Activated CD8-positive, alpha-beta memory T cell treated with anti-CD3 and anti-CD28 coated beads, Interleukin-2, amount 50 U/mL, for 24 hours (primary cell): ENCODE results near the gene AIFM2.
"Not testable (repeated sequence)": the region's sequence is repeated elsewhere in the genome, so short reads cannot be mapped to it uniquely, and the experiment has no call there.

ENCODE experiments used
- DNase-seq: peaks from one replicate; pipeline ENCODE4 v3.0.0-alpha.2; 2020; ENCODE audit errors: extremely low read depth

Gene AIFM2

DNA sequence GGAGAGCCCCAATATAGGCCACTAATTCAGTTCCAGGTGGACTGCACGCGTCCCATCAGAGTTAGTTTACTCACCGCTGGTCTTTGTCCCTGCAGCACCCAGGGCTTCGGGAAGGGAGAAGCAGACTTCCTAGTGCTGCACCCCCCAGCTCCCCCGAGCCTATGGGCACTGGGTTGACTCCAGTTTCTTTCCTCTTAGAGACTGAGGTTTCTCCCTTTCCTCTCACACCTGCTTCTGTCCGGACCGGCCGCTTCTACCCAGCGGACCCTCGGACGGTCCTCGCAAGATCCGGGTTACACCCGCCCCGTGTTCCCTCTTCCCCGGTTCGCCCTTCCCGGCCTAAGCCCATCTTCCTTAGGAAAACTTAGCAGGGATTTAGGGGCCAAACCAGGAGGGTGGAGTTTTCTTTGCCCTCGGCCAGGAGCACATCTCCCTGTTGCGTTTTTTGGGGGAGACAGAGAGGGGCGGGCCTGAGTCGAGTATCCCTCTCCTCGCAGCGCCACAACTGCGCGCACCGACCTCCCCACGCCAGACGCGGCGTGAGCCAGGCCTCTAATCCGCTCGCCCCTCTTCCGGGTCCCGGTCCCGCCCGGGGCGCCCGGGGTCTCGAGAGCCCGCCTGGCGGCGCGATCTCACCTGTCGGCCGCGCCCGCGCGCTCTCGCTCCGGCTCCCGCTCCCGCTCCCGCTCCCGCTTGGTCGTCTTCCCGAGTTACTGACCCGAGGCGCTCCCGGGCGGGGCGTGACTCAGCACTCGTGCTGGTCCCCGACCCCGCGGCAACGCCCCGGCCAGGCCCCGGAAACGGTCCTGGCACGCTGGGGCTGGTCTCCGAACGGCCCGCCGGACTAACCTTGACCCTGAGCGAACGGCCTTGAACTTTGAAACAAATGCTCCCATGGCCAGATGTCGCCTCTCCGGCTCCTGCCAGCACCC lies at the start of gene AIFM2:
AIFM2 (minus strand) TSS at position 728 of the 932 bp plus-strand sequence. CDS start 8,741 bp downstream, outside the sequence.
- DNase-seq: no peak

DNA sequence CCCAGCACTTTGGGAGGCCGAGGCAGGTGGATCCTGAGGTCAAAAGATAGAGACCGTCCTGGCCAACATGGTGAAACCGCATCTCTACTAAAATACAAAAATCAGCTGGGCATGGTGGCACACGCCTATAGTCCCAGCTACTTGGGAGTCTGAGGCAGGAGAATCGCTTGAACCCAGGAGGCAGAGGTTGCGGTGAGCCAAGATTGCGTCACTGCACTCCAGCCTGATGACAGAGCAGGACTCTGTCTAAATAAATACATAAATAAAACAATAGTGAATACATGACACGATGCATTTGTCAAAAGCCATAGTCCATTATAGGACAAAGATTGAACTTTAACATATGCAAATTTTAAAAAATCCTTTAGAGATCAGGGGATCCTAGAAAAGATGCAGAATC lies 46.6 kb upstream of the AIFM2 start:
- not testable (repeated sequence) for DNase-seq

DNA sequence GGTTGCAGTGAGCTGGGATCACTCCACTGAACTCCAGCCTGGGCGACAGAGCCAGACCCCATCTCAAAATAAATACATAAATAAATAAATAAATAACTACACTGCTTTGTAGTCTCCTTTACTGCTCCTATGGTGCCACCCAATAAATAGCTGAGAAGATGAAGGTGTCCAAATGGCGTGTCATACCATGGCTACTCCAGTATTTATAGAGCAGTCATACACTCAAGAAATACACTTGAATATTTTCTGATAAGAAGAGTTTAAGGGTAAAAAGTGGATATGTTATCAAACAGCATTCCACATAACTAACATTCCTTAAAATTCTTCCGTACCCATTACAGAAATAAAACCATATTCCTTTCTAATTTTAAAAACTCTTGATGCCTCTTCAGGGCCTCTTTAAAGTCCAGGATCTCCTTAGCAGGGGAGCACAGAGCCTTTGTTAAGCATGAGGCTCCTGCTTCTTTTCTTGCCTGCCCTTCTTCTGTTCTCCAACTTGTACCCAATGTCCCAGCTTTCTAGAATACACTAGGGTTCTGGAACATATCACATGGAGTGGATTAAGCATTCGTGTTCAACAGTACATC lies 45.6 kb upstream of the AIFM2 start:
- DNase-seq: no peak

DNA sequence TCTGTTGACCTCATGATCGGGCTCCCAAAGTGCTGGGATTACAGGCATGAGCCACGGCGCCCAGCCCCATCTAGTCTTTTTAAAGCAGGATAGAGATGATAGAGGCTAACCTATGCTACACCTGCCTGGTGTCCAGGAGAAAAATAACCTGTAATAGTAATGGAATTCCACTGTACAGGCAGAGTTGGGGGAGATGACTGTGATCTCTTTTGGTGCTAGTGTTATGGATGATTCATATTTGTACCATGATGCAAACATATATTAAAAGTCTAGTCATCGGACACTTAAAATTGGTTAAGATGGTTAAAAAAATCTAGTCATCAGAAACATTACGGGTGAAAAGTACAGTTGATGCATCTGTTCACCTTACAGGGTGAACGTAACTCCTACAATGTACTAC lies 43.8 kb upstream of the AIFM2 start:
- no peak for DNase-seq

DNA sequence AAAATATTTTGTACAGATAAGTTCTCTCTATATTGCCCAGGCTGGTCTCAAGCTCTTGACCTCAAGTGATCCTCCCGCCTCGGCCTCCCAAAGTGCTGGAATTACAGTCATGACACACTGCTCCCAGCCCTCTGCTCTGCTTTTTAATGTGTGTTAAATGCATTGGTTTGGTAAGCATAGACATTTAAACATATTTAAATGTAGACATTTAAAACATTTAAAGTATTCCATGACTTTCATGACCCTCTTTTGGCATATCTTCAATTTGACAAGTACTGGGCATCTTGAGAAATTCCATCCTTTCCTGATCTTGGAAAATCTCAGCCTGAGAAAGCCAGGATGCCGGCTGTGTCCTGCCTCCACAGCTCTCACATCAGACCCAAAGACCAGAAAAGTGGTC lies 42.9 kb upstream of the AIFM2 start:
- no peak for DNase-seq

DNA sequence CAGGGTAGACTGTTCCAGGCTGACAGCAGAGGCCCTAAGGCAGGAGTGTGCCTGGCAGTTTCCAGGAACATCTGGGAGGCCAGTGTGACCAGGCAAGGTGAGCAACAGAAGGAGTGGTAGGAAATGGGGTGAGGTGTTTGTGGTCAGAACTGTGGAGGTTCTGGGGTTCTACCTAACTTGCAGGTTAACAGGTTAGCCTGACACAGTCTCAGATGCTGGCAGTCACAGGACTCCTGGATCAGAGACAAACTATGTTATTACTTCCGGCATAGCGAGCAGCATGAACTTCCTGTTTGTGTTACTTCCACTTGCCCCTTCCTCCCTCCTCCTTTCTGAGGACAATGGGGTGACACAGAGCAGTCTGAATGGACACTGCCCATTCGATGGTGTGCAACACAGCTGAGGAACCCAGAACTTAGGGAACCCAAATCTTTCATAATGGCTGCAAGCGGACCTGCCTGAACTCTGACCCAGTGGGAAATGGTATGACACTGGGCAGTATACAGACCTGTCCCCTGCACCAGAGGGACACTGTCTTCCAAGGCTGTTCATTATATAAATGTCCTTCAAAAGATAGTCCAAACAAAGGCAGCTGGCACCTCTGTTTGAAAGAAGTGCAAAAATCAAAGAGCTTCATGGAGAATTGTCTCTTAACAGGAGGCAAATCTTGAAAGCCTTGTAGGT lies 41.6 kb upstream of the AIFM2 start:
- no peak for DNase-seq

DNA sequence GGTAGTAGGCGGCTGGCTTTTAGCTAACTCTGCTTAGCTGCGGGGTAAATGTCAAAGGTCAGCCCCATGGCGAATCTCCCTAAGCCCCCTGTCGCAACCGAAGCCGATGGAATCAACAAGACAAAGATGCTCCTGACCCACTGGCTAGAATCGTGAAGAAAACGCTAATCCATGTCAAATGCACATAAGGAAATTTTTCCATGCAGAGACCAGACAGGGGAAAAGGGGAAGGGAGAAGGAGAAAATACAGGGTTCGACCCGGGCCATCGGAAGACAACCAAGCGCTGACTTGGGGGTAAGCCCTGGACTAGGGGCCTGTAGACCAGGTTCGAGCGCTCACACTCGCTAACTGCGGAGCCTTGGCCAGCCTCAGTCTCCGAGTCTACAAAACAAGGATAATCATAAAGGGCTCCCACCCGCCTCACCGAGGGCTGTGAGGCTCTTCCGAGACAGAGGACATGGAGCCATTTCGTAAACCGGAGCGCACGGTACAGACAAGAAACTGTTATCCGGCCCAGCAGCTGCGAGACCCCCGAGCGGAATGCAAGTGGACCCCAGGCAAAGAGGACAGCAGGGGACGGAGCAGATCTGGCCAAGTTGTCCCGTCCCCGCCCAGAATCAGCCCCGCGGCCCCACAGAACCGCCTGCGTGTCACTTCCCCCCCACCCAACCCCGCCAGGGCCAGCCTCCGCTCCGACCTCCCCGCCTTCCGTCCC lies 37.2 kb upstream of the AIFM2 start:
- no peak for DNase-seq

DNA sequence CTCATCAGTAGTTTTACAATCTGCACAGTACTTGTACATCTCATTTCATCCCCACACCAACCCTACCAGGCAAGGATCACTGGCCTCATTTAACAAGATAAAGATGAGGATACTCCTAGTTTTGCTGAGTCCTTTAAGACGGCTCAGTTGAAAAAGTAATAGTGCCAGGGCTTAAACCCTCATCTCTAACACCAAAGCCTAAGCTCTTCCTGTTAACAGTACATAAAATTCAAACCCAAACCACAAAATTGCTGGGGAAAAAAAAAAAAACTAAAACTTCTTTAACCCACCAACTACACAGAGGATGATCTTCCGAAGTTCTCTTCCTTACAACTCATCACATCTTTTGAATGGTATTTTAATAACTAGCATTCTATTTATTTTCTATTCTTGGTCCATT lies 36.4 kb upstream of the AIFM2 start:
- DNase-seq: no peak

DNA sequence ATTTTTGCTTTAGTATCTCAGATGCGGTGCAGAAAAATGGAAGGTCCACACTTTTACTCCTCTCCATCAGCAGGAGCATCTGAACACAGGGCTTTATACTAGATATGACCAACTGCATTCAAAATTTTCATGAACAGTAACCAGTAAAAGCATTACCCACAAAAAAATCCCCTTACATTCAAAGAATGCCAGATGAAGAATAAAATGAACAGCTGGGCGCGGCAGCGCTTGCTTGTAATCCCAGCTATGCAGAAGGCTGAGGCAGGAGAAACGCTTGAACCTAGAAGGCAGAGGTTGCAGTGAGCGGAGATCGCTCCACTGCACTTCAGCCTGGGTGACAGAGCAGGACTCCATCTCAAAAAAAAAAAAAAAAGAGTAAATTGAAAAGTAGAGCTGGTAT lies 34.6 kb upstream of the AIFM2 start:
- DNase-seq: no peak

DNA sequence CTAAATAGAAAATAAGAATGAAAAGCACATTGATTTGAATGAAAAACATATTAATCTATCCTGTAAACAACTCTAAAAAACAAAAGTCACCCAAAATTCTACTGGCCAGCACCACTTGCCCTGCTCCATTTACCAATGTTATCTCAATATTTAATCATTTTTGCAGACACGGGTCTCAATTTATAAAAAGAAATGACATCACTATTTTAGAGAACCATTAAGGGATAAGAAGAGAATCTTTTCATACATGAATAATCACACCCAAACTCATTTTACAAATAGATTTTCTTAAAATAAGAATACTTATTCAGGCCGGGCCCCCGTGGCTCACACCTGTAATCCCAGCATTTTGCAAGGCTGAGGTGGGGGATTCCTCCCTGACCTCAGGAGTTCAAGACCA lies 33.8 kb upstream of the AIFM2 start:
- DNase-seq: no peak

DNA sequence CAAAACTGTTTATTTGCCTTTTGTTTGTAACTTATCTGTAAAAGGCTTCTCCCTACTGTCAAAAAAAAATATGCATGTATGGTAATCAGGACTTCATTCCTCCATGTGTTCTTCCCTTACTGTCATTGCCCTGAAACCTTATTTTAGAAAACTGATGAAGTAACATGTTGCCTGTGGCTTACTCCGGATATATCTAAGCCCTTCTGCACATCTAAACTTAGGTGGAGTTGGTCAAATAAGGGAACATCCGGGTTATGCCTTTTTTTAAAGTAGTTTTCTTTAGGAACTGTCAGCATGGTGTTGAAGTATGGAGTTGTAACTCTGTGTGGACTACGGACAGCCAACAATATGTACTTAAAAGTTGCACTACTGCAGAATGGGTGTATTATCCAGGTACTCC lies 31.5 kb upstream of the AIFM2 start:
- no peak for DNase-seq

DNA sequence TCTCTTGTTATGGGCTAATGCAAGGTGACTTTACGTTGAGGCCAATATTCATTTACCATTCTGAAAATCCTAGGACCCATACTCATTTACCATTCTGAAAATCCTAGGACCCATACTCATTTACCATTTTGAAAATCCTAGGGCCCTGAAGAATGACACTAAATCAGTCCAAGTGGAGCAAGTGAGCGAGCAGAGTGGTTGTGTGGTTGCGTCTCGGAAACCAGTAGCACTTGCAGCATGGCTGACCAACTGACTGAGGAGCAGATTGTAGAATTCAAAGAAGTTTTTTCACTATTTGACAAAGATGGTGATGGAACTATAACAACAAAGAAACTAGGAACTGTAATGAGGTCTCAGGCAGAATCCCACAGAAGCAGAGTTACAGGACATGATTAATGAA lies 30.8 kb upstream of the AIFM2 start:
- no peak for DNase-seq

DNA sequence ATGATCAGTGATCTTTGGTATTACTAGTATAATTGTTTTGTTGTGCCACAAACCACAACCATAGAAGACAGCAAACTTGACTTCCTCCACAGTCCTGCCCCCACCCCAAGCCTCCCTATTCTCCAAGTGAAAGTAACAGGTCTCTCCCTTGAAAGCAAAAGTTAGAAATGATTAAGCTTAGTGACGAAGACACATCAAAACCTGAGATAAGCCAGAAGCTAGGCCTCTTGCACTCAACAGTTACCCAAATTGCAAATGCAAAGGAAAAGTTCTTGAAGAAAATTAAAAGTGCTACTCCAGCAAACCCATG lies 30.2 kb upstream of the AIFM2 start:
- DNase-seq: no peak

DNA sequence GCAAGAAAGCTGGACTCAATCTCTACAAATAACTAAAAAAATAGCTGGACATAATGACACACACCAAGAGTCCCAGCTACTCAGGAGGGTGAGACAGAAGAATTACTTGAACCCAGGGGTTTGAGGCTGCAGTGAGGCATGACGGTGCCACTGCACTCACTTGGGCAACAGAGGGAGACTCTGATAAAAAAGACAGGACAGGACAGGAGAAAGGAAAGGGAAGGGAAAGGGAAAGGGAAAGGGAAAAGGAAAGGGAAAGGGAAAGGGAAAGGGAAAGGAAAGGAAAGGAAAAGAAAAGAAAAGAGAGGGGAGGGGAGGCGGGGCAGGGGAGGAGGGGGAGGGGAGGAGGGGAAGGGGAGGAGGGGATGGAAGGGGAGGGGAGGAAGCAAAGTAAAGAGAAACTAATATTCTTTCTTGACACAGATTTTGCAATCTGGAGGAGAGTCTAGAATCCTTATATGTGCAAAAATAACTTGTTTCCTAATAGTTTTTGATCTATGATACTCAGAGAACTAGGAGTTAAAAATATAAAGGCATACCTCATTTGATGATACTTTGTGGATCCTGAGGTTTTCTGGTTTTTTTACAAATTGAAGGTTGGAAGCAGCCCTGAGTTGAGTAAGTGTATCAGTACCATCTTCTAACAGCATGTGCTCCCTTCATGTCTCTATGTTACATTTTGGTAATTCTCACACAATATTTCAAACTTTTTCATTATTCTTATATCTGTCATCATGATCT lies 29.7 kb upstream of the AIFM2 start:
- DNase-seq: no peak

DNA sequence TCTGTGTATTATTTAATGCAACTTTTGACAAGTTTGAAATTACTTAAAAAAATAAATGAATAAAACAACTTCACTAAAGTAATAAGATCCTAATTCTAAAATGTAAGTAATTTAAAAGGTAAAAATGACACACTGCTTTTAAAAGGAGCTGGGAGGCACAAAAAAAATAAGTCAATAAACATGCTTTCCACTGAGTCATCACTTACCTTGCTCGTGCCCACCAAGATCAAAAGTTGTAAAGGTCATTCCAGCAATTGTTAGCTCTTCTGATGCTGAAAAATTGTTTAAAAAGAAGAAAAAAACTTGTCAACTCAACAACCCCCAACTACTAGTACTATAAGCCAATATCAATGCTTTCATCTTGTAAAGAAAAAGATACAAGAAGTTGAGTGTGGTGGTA lies 28.2 kb upstream of the AIFM2 start:
- DNase-seq: no peak

DNA sequence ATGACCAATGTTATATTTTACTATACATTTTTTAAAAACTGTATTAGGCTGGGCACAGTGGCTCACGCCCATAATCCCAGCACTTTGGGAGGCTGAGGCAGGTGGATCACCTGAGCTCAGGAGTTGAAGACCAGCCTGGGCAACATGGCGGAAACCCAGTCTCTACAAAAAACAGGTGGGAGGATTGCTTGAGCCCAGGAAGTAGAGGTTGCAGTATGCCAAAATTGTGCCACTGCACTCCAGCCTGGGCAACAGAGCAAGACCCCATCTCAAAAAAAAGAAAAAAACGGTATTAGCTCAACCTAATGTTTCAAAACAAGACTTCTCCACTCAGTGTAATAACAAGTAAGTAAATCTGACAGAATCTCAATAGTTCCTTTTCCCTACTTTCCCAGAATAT lies 26.7 kb upstream of the AIFM2 start:
- not testable (repeated sequence) for DNase-seq

DNA sequence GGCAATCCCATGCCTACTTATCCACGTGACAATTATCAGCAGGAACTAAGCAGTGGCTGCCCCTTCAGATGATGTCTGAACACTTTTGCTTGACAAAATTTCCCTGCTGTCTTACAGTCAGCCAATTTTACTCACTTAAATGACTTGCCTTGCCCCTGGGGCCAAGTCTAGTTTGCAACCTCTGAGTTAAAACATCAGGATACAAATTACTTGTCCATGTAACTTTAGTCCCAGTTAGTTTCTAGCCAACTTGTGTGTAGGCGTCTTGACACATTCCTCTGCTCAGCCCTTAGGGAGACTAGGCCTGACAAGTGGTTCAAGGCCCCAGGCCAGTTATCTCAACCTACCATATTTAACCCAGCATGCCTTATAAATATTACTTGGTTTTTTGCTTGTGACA lies 25.5 kb upstream of the AIFM2 start:
- no peak for DNase-seq

DNA sequence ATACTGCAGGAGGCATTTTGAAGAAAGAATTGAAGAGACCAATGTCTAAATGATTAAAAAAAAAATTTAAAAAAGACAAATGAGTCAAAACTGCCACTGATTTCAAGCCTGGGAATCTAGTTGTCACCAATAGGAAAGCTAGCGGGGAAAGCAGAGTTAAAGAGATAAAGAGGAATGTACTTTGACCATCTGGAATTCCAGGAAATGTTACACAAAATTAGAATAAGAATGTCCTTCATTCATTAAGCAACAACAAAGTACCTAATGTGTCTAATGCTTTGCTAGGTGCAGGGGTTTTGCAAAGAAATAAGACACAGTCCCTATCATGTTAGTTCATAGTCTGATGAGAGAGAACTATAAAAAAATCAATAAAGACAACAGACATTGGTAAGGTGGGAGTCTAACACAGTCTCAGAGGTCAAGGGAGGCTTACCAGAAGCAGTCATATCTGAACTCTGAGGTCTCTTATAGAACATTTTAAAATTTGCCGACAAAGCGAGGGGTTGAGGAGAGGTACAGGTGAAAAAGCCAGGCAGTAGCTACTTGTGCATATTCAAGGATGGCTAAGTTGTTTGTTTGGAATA lies 22.7 kb upstream of the AIFM2 start:
- no peak for DNase-seq

DNA sequence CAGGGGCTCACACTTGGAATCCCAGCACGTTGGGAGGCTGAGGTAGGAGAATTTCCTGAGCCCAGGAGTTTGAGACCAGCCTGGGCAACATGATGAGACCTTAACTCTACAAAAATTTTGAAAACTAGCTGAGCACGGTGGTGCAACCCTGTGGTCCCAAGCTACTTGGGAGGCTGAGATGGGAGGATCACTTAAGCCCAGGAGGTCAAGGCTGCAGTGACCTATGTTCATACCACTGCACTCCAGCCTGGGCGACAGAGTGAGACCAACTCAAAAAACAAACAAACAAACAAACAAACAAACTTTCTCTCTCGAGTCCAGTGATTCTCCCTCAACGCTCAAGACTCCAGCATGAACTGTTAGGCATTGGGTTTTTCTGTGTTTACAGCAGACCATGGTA lies 15.9 kb upstream of the AIFM2 start:
- DNase-seq: no peak

DNA sequence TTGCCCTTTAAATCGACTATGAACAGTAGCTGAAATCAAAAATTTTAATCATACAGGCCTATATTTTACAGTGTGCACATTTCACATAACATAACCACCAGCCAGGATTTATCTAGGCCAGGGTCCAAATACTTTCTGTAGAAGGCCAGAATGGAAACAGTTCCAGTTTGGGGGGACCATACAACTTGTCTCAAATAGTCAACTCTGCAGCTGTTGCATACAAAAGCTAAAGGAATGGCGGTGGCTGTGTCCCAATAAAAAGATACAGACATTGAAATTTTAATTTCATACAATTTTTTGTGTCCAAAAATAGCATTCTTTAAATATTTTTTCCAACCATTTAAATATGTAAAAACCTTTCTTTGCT lies 14.6 kb upstream of the AIFM2 start:
- no peak for DNase-seq

DNA sequence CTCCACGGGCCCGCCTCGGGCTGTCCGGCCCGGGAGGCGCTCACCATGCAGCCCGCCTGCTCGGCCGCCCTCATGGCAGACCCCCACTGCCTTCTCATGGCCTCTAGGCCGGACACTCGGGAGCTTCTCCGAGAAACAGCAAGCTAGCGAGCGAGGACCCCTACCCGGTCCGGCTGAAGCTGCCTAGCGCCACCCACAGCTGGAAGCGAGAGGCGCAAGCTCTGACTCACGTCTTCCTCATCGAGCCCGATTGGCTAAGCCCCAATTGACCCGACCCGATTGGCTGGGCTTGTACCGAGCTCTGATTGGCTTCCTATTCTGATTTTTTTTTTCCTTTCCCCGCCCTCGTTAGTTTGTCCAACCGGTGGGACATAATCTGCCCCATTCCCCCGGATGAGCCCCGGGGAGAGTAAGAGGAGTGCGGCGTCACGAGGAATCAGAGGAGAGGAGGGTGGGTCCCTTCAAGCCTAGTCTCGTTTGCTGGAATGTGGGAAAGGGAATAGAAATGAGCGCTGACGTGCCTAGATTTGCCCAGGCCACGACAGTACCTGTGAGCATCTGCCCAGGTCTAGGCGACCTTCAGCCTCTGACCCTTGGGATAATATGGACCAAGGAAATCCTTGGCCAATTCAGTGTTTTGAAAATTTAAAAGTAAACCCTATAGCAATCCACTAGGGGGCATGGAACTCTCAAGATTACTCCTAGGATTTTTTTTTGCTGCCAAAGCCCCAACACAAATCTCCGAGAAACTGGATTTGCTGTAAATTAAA lies 14.0 kb upstream of the AIFM2 start, which contains the start of gene TYSND1:
TYSND1 (minus strand) TSS at position 212 of the 770 bp plus-strand sequence; CDS start at position 98, 114 bp downstream.
- DNase-seq: peak; percentile 84
